T-helper 17 cell (primary cell): ENCODE results near the gene OR2T27. TPM values are rescaled to one million over a fixed set of nuclear protein-coding genes. Genes with fewer than 3 reads are reported as not detected.
"Not testable (repeated sequence)": the region's sequence is repeated elsewhere in the genome, so short reads cannot be mapped to it uniquely, and the experiment has no call there.

ENCODE experiments used
- ATAC-seq: fragments of 150-1000 bp; cut with Tn5 transposase; 2 replicates; pipeline ENCODE4 v1.10.0; 2021; ENCODE audit warnings: mild to moderate bottlenecking, moderate library complexity
- DNase-seq, 3 donors: peaks; one replicate each; pipeline versions ENCODE4 v3.0.0 to v3.0.0-alpha.2; 2020 to 2021
- H3K9me3 ChIP-seq: one replicate; pipeline ENCODE4 v1.7.0; 2013; ENCODE audit warnings: low read length, mild to moderate bottlenecking; ENCODE audit not compliant: control insufficient read depth, poor library complexity, severe bottlenecking
- H3K27ac Mint-ChIP-seq: one replicate; pipeline ENCODE4 v1.8.0; 2022; ENCODE audit warnings: mild to moderate bottlenecking, moderate library complexity, mixed read lengths
- H3K27me3 Mint-ChIP-seq: one replicate; pipeline ENCODE4 v1.8.0; 2022; ENCODE audit warnings: mixed read lengths
- H3K36me3 Mint-ChIP-seq: one replicate; pipeline ENCODE4 v1.8.0; 2022; ENCODE audit warnings: low read depth, mixed read lengths
- H3K4me1 Mint-ChIP-seq: one replicate; pipeline ENCODE4 v1.8.0; 2022; ENCODE audit warnings: mild to moderate bottlenecking, mixed read lengths
- H3K4me3 Mint-ChIP-seq: one replicate; pipeline ENCODE4 v1.8.0; 2022; ENCODE audit warnings: mild to moderate bottlenecking, moderate library complexity, mixed read lengths
- total RNA-seq, 4 donors: library from RNA in 2 of 4; stranded (reverse) in 2 of 4; gene quantifications; one replicate each; pipeline ENCODE4 v1.2.3 and lab custom pipeline; 2022 to 2026

The OR2T27 gene, protein sequence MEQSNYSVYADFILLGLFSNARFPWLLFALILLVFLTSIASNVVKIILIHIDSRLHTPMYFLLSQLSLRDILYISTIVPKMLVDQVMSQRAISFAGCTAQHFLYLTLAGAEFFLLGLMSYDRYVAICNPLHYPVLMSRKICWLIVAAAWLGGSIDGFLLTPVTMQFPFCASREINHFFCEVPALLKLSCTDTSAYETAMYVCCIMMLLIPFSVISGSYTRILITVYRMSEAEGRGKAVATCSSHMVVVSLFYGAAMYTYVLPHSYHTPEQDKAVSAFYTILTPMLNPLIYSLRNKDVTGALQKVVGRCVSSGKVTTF
- not detected for total RNA-seq
- 0 reads per million in 2 donors for total RNA-seq (lab: John Stamatoyannopoulos, UW)

DNA sequence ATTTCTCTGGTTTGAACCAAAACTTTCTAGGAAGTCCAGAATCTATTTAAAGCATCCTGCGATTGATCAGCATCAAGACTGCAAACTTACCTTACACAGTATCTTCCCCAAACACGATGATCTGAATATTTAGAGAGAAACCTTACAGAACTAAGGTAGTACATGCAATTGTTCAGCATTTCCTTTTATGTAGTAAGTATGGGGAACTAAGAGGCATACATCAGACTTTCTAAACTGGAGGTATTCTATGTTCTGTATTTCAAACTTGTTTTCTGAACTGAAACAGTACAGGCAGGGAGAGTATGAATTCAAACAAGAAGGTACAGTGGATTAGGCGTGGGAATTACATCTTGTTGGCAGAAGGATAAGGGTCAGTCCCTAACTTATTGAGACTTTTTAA lies at the start of gene OR2T27:
TSS of gene OR2T27 (minus strand) at position 175 of the 400 bp plus-strand sequence. CDS start 4,644 bp downstream, outside the sequence.
- ATAC-seq, H3K27ac Mint-ChIP-seq, H3K9me3 ChIP-seq, H3K4me3 Mint-ChIP-seq, DNase-seq, H3K36me3 Mint-ChIP-seq, H3K4me1 Mint-ChIP-seq: not testable (repeated sequence)
- H3K27me3 Mint-ChIP-seq: peaks cover 14% of the 10 kb centered on the region

DNA sequence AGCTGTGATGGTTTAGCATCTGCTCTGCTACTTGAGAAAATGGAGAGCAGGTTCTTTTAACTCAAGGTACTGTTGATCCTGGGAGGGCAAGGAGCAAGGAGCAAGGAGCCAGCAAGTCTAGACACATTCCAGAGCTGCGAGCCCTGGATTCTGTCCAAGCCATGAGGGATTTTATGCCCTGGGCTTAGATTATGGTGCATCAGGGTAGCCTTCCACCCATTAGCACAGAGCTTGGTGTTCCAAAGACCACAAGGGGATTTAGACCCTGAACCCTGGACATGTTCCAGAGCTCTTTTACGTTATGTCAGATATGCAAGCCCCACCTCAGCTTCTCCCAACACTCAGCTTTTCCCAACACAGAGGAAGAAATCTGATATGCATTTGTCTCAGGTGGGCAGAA lies 49.3 kb upstream of the OR2T27 start:
- H3K27ac Mint-ChIP-seq: no peak overlapping the region

DNA sequence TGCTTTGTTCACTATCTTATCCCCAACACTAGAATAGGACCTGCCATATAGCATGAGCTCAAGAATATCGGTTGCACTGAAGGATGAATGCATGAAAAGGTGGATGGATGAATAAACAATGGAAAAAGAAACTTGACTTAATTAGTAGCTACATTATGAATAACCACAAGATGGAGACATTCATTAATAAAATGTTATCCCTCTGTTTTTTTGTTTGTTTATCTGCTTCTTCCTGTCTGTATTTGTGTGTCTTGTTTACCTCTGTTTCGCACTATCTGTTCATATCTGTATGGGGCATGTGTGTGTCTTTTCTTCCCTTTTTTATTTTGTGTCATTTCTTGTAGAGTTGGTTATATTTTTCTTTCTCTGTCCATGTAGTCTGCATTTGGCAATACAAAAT lies 48.3 kb upstream of the OR2T27 start:
- Mint-ChIP-seq H3K27me3 (peaks cover 38% of the 10 kb centered on the region), H3K36me3 (peaks cover 3% of the 10 kb centered on the region), H3K4me3 (no peak overlapping the region), H3K4me1 (peaks cover 6% of the 10 kb centered on the region), H3K27ac (no peak overlapping the region)
- no peaks in the 10 kb centered on the region for H3K9me3 ChIP-seq
- ATAC-seq: no peak
- DNase-seq: no peak

More for the DNA sequence above, 49.3 kb upstream of the OR2T27 start:
- Mint-ChIP-seq H3K4me3 (no peak overlapping the region), H3K4me1 (peaks cover 4% of the 10 kb centered on the region), H3K36me3 (no peaks in the 10 kb centered on the region), H3K27me3 (peaks cover 38% of the 10 kb centered on the region)
- ATAC-seq (no peak), DNase-seq (no peak)
- H3K9me3 ChIP-seq: no peaks in the 10 kb centered on the region

DNA sequence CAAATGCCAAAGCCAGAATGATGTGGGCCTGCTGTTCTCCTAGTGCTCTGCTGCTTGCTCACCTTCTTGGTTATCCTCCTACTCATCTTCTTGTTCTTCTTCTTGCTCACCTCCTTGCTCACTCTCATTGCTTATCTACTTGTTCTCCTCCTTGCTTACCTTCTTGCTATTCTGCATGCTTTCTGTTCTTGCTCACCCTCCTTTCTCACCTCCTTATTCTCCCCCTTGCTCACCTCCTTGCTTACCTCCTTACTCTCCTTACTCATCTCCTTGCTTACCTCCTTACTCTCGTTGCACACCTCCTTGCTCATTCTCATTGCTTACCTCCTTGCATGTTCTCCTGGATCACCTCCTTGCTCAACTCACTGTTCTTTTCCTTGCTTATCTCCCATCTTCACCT lies 47.4 kb upstream of the OR2T27 start, which contains the start of gene OR14I1:
TSS of gene OR14I1 (minus strand) at position 53 of the 400 bp plus-strand sequence.
- Mint-ChIP-seq H3K27ac (no peak within 1 kb of the TSS), H3K4me3 (no peak within 1 kb of the TSS), H3K27me3 (peaks cover 30% of the 10 kb centered on the region), H3K4me1 (peaks cover 6% of the 10 kb centered on the region), H3K36me3 (peaks cover 3% of the 10 kb centered on the region)
- no peaks in the 10 kb centered on the region for H3K9me3 ChIP-seq
- no peak for DNase-seq
- no peak for ATAC-seq

DNA sequence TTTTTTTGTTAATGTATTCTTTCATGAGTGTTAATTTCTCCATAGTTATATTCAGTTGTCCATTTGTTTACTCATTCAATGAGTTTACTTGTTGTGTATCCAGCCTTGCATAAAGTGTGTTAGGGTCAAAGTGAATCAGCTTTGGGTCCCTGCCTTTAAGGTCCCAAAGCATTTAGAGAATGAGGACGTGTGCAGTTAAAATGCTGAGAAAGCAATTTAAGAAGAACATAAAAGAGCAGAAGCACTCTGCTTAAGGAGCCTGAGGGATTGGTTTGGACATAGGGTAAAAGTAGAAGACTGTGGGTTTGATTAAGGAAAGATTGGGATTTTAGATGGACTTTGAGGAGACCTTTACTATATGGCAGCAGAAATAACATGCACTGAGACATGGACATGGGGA lies 43.8 kb upstream of the OR2T27 start:
- no peak overlapping the region for H3K27ac Mint-ChIP-seq
- no peaks in the 10 kb centered on the region for H3K9me3 ChIP-seq
- ATAC-seq (no peak), DNase-seq (no peak)
- peaks cover 5% of the 10 kb centered on the region for H3K4me1 Mint-ChIP-seq
- H3K4me3 Mint-ChIP-seq: no peak overlapping the region
- peaks cover 3% of the 10 kb centered on the region for H3K36me3 Mint-ChIP-seq
- H3K27me3 Mint-ChIP-seq: peaks cover 25% of the 10 kb centered on the region

DNA sequence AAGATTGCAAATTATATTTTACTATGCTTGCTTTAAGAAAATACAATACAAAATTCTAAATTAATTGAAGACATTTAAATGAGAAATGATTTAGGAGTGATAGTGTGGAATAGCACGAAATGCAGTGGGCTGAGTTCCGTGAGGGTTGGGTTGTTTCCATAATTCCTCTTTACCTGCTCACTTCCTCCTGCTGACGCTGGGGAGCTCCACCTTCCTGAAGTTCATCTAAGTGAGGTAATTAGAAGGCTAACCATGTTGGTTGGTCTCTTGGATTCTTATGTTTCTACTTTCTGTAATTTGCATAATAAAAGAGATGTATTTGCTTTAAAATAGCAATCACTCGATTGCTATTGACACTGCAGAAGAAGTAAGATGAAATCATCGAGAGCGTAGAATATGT lies 42.6 kb upstream of the OR2T27 start:
- H3K27ac Mint-ChIP-seq: no peak overlapping the region
- H3K4me1 Mint-ChIP-seq: peaks cover 5% of the 10 kb centered on the region
- H3K9me3 ChIP-seq: no peaks in the 10 kb centered on the region
- no peak for DNase-seq
- no peak for ATAC-seq
- H3K27me3 Mint-ChIP-seq: peaks cover 25% of the 10 kb centered on the region
- H3K36me3 Mint-ChIP-seq: peaks cover 3% of the 10 kb centered on the region
- H3K4me3 Mint-ChIP-seq: no peak overlapping the region

DNA sequence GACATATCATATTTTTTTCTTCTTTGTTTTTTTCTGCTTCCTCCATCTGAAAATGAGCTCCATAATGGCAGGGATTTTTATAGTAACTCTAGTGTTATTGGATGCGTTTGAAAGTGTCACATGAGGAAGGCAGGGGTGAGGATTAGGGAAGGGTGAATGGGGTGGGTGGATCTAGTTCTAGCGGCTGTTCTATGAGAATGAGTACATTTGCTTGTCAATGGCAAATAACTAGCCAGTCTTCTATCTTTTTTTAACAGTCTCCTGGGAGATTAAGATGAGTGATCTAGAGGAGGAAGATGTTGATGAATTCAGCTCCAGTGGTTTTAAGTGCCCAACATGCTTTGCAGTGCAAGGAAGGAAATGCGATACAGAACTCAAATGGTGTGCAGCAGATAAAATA lies 41.4 kb upstream of the OR2T27 start:
- Mint-ChIP-seq H3K4me1 (peaks cover 5% of the 10 kb centered on the region), H3K27me3 (peaks cover 25% of the 10 kb centered on the region), H3K4me3 (no peak overlapping the region), H3K27ac (no peak overlapping the region), H3K36me3 (peaks cover 3% of the 10 kb centered on the region)
- no peak for ATAC-seq
- DNase-seq: no peak
- H3K9me3 ChIP-seq: no peaks in the 10 kb centered on the region

DNA sequence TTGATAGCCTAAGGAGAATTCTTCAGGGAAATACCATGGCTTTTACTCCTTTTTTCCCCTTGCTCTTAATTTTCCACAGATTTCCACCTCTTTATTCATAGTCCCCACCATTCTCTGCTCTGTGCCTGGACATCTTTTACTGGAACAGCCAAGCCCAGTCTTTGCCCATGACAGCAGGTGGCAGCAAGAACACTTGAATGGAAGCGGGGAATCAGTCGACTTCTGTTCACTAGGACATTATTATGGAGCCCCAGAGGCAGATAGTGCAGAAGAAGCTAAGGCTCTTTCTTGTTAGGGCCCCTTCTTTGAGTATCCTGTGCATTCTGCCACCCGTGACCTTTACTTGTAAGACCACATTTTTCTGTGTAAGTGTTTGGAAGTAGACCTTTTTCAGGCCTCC lies 40.9 kb upstream of the OR2T27 start:
- DNase-seq: no peak
- Mint-ChIP-seq H3K4me1 (peaks cover 5% of the 10 kb centered on the region), H3K27ac (no peak overlapping the region), H3K27me3 (peaks cover 25% of the 10 kb centered on the region), H3K36me3 (peaks cover 3% of the 10 kb centered on the region), H3K4me3 (no peak overlapping the region)
- H3K9me3 ChIP-seq: no peaks in the 10 kb centered on the region
- no peak for ATAC-seq

DNA sequence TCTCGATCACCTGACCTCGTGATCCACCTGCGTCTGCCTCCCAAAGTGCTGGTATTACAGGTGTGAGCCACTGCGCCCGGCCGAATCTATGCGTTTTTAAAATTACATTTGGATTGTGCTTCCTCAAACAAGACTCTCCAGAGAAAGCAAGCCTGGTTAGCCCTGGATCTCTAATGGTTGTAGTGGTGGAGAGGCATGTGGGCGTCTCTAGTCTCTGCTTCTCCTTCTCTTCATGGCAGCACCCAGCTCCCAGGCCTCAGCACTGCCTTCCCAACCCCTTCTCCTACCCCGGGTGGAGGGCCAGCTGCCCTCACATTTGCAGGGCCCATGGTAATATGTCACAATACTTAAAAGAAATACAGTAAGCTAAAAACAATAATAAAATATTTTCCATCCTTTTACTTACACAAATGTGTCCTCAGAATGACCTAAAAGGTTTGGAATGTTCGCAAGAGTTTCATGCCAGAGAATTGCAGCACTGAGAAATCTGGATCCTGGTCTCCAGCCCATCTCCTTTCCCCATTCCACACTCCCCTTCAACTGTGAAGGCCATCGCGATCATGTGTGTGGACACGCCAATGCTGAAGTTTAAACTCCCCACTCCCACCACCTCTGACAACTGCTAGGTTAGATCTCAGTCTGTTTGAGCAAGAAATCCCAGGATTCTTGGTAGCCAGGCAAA lies 40.3 kb upstream of the OR2T27 start:
- Mint-ChIP-seq H3K4me3 (no peak overlapping the region), H3K4me1 (peaks cover 5% of the 10 kb centered on the region), H3K36me3 (peaks cover 3% of the 10 kb centered on the region), H3K27me3 (peaks cover 25% of the 10 kb centered on the region), H3K27ac (no peak overlapping the region)
- no peaks in the 10 kb centered on the region for H3K9me3 ChIP-seq
- ATAC-seq: no peak
- no peak for DNase-seq

DNA sequence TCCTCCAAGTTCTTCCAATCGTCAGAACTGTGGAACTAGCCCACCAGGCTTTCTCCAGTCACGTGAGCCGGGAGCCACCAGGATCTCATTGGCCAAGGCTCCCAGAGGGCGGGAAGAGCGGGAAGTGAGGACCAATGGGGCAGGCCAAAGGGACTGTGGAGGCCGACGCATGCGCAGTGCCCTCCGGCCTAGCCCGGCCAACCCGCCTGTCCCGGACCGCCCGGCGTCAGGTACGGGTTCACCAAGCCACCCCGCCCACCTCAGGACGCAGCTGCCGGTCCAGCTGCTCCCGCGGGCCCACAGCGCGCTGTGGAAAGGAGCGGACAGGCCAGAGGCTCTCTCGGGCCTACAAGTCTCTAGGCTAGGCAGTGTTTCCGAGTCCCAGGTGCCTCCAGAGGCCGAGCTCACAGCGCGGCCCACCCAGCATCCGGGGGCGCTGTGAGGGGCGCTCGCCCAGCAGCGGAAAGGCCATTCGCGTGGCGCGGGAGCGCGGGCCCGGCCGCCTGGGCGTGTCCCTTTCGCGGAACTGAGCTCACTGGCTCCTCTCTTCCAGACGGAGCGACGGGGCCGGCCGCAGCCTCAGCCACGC lies 36.3 kb upstream of the OR2T27 start:
- Mint-ChIP-seq H3K4me1 (peaks cover 5% of the 10 kb centered on the region), H3K4me3 (no peak overlapping the region), H3K27me3 (peaks cover 16% of the 10 kb centered on the region), H3K27ac (no peak overlapping the region), H3K36me3 (peaks cover 3% of the 10 kb centered on the region)
- DNase-seq (no peak), ATAC-seq (no peak)
- no peaks in the 10 kb centered on the region for H3K9me3 ChIP-seq

DNA sequence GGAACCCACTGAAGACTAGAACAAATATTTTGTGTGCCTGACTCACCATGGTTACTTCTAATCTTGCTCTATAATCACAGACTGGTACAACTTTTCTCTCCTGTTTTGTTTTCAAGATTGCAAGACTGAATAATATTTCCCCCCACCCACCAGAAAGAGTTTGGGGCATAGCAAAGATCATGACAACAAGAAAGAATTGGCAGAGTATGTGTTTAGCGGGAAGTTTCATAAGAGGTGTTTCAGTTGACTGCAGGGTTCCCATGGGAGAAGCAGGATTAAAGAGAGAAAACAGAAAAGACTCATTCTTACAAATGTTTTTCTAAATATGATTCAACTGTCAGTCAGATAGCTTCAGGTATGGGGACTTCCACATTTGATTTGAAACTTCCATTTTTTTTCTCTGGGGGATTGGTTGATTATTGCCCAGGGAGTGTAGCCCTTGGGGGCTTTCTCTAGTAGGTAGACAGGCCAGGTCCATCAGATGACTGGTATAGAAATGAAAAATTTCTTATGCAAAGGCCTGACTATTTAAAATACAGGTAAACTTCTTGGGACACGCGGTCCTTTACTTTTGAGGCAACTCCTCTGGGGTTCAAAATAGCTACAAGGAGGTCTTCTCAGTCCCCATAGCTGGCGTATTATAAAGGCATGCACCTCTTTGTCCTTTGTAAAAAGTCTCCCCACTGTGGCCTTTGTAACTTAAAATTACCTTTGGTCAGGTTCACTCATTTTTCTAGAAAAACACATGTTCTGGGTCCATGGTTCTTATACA lies 33.4 kb upstream of the OR2T27 start:
- H3K27ac Mint-ChIP-seq: no peak overlapping the region
- peaks cover 12% of the 10 kb centered on the region for H3K27me3 Mint-ChIP-seq
- H3K4me3 Mint-ChIP-seq: no peak overlapping the region

DNA sequence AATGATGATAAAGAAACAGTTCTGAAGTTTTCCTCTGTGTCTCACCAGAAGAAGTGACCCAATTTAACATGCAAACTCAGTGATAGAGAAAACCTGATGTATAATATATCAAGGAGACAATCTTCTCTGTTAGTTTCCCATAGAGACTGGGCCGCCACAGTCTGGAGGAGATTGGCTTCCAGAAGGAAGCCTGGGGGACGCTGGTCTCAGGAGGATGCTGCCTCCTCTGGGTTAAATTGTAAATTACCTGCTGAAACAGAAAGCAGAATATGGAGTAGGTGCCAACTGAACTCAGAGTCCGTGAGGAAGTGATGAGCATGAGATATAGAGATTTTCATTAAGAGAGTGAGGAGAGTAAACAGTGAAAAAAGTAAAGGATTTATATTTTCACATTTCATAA lies 31.5 kb upstream of the OR2T27 start:
- H3K9me3 ChIP-seq: no peaks in the 10 kb centered on the region
- peaks cover 24% of the 10 kb centered on the region for H3K27me3 Mint-ChIP-seq
- peaks cover 6% of the 10 kb centered on the region for H3K4me1 Mint-ChIP-seq
- H3K36me3 Mint-ChIP-seq: peaks cover 3% of the 10 kb centered on the region
- H3K4me3 Mint-ChIP-seq: peak overlapping the region; percentile 36
- peak; percentile 68 for ATAC-seq
- no peak for DNase-seq
- H3K27ac Mint-ChIP-seq: no peak overlapping the region

More for the DNA sequence above, 33.4 kb upstream of the OR2T27 start:
- H3K9me3 ChIP-seq: no peaks in the 10 kb centered on the region
- ATAC-seq (no peak), DNase-seq (no peak)
- Mint-ChIP-seq H3K36me3 (peaks cover 3% of the 10 kb centered on the region), H3K4me1 (peaks cover 6% of the 10 kb centered on the region)

DNA sequence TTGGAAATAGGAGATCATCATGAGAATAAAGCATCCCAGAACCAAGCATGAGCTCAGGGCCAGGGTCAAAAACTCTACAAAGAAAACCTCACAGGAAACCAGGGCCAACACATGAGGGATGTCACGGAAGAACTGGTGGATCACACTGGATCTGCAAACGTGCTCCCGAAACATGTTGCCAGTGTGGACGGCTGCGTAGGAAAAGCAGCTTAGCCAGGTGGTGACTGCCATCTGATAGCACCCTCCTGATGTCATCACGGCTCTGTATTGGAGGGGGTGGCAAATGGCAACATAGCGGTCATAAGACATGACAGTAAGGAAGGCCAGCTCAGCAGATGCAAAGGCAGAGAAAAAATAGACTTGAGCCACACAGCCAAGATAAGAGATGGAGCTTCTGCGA lies 26.3 kb upstream of the OR2T27 start:
- peaks cover 3% of the 10 kb centered on the region for H3K4me1 Mint-ChIP-seq
- H3K27ac Mint-ChIP-seq: no peak overlapping the region
- DNase-seq (no peak), ATAC-seq (no peak)
- peaks cover 31% of the 10 kb centered on the region for H3K27me3 Mint-ChIP-seq
- H3K36me3 Mint-ChIP-seq: no peaks in the 10 kb centered on the region
- no peaks in the 10 kb centered on the region for H3K9me3 ChIP-seq
- H3K4me3 Mint-ChIP-seq: no peak overlapping the region
